IPS-NIHi11 (cell line): Measurements from ENCODE around the gene CYP26B1.
A peak's percentile ranks its signal among the peaks of the same experiment; 100 is the strongest.

Experiments
- DNase-seq: peaks from one replicate; pipeline ENCODE4 v3.0.0; 2012; ENCODE audit warnings: mixed read lengths, low spot score

Gene CYP26B1

DNA sequence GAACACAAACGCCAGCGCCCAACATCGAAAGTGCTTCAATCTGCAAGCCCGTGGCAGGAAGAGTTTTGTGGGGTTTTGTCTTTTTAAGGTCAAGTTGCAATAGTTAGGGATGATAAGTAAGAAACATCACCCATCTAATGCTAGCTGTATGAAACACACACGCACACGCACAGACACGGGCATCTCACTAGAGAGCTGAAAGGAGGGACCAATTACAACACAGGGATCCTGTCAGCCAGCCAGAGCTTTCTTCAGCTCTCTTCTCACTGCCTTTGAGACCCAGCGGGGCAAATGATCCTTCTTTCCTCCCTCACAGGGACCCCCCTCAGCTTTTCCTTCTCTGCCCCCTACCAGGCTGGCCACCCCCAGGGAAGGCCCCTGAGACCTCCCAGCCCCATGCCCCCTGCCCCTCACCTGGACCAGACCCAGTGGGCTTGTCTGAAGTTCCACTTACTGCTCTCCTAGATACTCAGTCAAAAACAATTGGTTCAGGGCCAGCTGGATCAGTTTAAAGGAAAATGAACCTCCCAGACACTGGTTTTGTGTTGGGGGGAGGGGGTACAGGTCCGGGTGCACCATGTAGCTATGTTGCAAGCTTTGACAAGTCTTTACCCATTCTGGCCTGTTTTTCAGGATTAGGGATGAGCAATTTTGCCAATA is 17.9 kb downstream of the CYP26B1 start:
- no peak for DNase-seq

GRCh38 chr2:72128843-72129227 is 18.8 kb downstream of the CYP26B1 start:
- no peak for DNase-seq

GRCh38 chr2:72128059-72128842 is 19.4 kb downstream of the CYP26B1 start:
- DNase-seq: no peak

DNA sequence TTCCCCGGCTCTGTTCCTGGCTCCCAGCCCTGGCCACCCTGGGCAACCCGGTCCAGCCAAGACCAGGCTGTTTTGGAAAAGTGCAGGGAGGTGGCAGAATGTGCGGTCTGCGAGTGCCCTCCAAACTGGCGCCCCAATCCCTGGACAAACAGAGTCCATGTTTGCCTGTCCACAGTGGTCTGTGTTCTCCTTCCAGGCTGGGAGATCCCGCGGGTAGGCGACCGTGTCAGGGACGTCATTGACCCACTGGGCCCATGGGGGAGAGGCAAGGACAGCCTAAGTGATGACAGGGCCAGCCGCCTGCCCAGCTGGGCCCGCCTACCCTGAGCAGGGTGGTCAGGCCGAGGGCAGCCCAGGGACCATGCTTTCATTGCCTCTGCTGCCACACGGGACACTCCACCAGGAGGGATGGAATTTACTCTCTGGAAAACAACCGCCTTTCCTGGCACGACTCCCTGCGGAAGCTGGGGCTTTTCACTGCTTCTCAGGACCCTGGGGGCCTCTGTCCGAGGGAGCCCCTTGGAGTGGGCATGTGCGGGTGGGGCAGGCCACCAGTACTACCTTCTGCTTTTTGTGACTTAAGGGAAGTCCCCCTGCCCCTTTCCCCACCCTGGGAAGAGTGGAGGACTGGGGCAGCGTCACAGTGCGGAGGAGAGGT is 20.1 kb downstream of the CYP26B1 start:
- DNase-seq: no peak

GRCh38 chr2:72126186-72127100 is 21.2 kb downstream of the CYP26B1 start:
- DNase-seq: no peak

DNA sequence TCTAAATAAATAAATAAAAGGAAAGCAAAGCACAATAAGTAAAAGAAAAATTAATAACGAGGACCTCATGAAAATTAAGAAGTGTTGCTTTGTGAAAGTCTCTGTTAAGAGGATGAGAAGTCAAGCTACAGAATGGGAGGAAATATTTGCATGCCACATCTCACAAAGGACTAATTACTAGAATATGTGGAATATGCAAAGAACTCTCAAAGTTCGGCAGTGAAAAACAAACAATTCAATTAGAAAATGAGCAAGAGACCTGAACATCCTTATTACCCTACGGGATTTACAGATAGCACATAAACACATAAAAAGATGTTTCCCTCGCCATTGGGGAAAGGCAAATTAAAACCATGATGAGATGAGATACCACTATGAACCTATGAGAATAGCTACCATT is 23.3 kb downstream of the CYP26B1 start:
- no peak for DNase-seq

GRCh38 chr2:72121153-72121552 is 26.5 kb downstream of the CYP26B1 start:
- no peak for DNase-seq

- DNase-seq: no peak
Observed at GRCh38 chr2:72118951-72119350, 28.7 kb downstream of the CYP26B1 start.

GRCh38 chr2:72118386-72118785 is 29.3 kb downstream of the CYP26B1 start:
- no peak for DNase-seq

DNA sequence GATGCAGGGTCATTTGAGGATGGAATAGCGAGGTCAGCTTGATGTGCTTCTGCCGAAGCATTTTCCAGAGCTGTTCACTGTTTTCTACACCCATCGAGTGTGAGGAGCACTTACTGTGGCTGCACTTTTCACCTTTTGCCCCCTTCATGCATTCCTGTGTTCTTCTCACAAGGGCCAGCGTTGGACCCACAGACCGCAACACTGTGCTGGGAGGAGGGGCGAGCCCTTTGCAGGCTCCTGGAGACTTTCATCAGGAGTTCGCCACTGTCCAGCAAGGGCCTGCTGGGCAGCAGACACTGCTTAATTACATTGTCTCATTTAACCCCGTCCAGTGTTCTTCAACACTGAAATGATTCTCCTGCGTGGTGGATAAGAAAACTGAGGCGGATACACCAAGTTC is 29.9 kb downstream of the CYP26B1 start:
- DNase-seq: no peak

DNA sequence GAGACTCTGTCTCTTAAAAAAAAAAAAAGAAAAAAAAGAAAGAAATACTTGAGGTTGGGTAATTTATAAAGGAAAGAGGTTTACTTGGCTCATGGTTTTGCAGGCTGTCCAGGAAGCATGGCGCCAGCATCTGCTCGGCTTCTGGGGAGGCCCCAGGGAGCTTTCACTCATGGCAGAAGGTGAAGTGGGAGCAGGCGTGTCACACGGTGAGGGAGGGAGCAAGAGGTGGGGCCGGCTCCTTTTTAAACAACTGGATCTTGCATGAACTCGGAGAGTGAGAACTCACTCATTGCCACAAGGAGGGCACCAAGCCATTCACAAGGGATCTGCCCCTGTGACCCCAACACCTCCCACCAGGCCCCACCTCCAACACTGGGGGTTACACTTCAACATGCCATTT is 30.6 kb downstream of the CYP26B1 start:
- no peak for DNase-seq

- peak; percentile 84 for DNase-seq
Observed at GRCh38 chr2:72116081-72116533, 31.6 kb downstream of the CYP26B1 start.

DNA sequence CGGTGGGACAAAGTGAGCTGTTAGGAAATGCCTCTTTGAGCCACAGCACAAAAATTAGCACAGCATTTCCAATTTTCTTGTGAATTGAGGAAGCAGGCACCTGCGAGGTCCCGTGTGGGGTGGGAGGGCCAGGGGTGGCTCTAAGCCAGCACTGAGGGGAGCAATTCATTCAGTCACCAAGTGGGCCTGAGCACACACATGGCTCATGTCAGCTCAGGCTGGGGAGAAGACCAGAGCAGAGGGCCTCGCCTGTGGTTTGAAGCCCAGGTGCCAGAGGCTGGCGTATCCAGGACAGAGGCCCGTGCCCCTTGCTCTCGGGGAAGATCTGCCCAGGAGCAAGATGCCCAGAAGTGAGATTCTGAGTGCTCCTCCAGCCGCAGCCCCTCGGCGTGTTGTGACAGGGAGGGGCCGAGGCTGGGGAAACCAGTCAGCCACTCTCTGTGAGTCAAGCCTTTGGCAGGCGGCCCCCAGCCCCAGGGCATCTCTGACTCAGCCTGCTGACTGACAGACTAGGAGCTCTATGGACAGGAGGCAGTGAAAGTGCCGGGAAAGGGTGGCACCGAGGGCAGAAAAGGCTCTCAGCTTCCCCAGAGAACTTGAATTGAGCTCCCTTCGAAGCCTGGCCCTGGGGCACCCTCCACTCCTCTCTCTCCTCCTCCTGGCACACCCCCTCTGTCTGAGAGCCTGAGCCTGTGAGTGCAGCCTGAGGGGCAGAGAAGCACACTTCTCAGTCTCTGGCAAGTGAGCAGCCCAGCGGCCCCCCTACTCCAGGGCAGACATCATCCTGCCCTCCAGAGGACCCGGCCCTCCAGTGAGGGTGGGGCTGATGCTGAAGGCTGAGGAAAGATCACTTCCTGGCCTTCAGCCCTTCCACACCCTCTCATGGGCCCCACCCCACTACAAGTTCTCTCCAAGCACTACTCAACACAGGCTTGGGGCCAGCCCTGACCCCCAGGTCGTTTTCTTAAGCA is 32.3 kb downstream of the CYP26B1 start:
- DNase-seq: peak; percentile 60

DNA sequence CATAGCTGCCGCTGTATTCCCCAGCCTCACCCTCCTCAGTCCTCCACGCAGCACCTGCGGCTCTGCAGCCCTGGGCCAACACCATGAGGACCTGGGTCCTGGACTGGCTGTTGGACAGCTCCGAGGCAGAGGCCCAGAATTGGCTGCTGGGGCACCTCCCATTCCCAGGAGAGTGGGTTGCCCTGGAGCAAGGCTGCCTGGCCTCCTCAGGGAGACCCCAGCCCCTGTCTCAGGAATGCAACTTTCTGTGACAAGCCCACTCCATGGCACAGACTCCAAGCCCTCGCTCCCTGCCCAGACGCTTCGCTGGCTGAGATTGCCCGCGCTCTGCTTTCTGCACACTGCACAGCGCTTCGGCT is 33.0 kb downstream of the CYP26B1 start:
- DNase-seq: peak; percentile 53

DNA sequence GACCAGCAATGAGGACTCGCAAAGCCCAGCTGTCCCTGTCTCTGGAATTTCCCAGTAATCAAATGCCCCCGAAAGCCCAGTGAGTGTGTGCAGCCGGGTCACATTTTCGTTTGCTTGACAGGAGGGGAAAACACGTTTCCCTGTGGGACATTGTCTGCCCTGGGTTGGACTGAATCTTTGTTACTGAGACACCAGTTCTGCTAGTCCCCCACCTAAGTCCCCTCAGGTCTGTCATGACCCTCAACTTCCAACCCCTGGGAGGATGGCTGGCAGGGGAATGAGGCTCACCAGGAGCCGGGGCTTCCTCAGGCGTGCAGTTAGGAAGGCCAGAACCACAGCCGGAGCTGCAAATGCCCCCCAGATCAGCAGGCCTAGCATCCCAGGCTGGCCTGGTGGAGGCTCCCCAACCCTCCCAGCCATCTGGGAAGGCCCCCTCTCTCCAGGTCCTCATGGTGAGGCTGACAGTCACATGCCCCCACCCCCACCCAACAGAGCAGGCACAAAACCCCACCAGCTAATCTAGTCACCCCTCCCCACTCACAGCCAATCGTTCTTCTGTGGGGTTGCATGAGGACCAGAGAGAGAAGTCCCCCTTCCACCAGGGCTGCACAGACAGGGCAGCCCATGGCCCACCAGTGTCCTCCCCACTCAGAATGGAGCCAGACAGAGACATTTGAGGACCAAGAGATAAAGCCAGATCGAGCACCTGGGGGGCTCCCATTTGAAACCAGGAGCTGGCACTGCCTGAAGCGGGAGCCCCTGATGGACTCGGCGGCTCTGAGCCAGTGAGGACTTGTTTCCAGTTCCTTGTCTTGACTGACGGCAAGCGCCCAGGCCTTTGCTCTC is 33.6 kb downstream of the CYP26B1 start:
- DNase-seq: no peak

DNA sequence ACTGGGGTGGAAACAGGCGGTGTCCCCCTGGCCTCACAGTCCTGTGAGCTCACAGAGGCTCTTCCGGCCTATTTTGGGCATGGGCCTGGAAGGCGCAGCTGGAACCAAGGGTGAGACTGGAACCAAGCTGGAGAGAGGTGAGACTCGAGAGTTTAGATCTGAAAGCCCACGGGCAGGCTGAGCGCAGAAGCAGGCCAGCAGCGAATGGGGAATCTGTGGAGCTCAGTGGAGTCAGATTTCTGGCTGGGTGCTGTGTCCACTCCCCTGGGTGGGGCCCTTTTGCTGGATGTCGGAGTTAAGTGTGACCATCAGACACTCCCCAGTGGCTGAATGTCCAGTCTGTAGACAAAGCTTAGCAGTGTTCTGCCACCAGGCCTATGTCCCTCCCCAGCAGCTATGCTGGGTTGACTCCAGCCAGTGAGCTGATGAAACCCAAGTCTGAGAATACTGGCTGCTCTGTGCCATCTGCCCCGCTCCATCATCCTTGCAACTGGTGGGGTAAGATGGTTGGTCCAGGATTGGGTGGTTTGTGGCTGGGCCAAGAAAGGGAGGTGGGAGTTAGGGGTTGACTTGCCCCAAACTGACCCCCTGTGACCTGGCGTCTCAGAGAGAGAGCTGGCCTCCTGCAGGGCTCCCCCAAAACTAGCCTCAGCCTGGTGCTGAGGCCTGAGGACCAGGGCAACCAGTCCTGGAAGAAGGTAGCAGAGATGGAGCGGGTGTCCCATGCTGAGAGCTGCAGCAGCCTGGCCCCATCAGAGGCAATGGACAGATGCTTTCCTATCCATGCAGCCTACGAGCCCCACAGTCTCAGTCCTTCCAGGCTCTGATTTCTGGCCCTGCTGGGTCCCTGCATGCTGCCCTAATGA is 34.4 kb downstream of the CYP26B1 start:
- no peak for DNase-seq

DNA sequence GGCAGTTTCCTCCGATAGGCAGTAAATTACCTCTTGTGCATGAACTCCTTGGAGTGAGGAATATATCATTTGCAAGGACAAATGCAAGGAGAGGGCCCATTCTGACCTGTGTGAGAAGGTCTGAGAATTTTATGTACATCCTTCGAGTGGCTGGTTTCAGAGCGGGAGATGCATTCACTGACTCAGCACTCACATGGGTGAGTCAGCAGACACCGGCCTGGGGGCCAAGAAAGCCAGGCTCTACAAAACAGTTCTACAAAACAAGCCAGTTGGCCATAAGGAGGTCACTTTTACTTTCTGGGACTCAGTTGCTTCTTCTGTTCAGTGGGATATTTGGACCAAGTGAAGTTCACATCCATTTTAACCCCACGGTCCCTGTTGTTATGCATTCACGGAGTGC is 35.3 kb downstream of the CYP26B1 start:
- DNase-seq: no peak

GRCh38 chr2:72111061-72111460 is 36.6 kb downstream of the CYP26B1 start:
- no peak for DNase-seq

- no peak for DNase-seq
Observed at GRCh38 chr2:72109904-72110303, 37.8 kb downstream of the CYP26B1 start.
